Neutrophil (primary cell): ENCODE results near the gene TRNP1.

Experiments
- H3K27ac ChIP-seq: fragments of 200-600 bp; sonication (generic); 2 replicates; pipeline ENCODE4 v1.5.1; 2016; ENCODE audit warnings: mild to moderate bottlenecking, moderate library complexity
- H3K27me3 ChIP-seq: fragments of 200-600 bp; sonication (generic); 2 replicates; pipeline ENCODE4 v1.6.0; 2016; ENCODE audit warnings: mild to moderate bottlenecking
- H3K36me3 ChIP-seq: fragments of 200-600 bp; sonication (generic); 2 replicates; pipeline ENCODE4 v1.5.1; 2017
- H3K4me1 ChIP-seq, 2 experiments: fragments of 200-600 bp in 1 of 2; sonication (generic) in 1 of 2; 1 replicate in 1 of 2; 2 replicates in 1 of 2; pipeline versions ENCODE4 v1.5.1 to v1.6.1; 2013 to 2016; ENCODE audit warnings: low read depth in 1 of 2, low read length in 1 of 2, mild to moderate bottlenecking in 1 of 2, moderate library complexity in 1 of 2; ENCODE audit not compliant: control insufficient read depth in 1 of 2, insufficient read depth in 1 of 2
- H3K4me3 ChIP-seq, 2 experiments: fragments of 200-600 bp in 1 of 2; sonication (generic) in 1 of 2; 1 replicate in 1 of 2; 2 replicates in 1 of 2; pipeline ENCODE4 v1.5.1; 2013 to 2016; ENCODE audit warnings: low read depth in 1 of 2, low read length in 1 of 2, mild to moderate bottlenecking in 1 of 2, moderate library complexity in 1 of 2
- H3K9me3 ChIP-seq: fragments of 200-600 bp; sonication (generic); 2 replicates; pipeline ENCODE4 v1.5.1; 2016
- TF ChIP-seq, protein P1 (sequence below): fragments of 200-600 bp; sonication (generic); IDR thresholded peaks from 2 replicates; pipeline ENCODE4 v1.5.1; 2016; ENCODE audit warnings: antibody characterized with exemption

TRNP1 gene

DNA sequence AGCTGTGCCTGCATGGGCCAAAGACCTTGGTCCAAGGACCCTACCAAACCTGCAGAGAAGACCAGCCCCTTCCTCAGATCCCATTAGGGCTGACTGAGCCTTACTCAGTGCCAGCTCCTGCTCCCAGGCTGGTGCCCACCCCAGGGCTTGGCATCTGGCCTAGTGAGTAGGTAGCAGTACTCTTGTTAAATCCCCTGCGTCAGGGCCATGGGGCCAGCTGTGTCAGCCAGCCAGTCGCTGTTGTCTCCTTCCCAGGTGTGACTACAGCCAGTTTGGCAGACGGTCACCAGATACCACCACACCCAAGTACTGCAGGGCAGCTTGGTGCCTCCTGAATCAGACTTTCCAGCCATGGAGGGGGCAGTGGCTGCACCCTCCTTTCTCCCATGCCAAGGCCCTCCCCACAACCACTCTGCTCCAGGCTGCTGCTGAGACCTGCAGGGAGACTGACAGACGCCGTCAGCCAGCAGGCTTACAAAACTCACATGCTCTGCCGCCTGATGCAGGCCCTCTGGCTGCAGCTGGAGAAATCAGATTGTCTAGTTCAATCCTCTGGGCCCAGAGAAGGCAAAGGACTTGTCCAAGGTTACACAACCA lies 16.2 kb downstream of the TRNP1 start:
- no peaks in the 10 kb centered on the region for H3K36me3 ChIP-seq
- TF ChIP-seq, protein P1, sequence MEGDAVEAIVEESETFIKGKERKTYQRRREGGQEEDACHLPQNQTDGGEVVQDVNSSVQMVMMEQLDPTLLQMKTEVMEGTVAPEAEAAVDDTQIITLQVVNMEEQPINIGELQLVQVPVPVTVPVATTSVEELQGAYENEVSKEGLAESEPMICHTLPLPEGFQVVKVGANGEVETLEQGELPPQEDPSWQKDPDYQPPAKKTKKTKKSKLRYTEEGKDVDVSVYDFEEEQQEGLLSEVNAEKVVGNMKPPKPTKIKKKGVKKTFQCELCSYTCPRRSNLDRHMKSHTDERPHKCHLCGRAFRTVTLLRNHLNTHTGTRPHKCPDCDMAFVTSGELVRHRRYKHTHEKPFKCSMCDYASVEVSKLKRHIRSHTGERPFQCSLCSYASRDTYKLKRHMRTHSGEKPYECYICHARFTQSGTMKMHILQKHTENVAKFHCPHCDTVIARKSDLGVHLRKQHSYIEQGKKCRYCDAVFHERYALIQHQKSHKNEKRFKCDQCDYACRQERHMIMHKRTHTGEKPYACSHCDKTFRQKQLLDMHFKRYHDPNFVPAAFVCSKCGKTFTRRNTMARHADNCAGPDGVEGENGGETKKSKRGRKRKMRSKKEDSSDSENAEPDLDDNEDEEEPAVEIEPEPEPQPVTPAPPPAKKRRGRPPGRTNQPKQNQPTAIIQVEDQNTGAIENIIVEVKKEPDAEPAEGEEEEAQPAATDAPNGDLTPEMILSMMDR: no peak
- no peaks in the 10 kb centered on the region for H3K9me3 ChIP-seq
- H3K4me3 ChIP-seq: no peak overlapping the region
- peaks cover 31% of the 10 kb centered on the region for H3K27me3 ChIP-seq
- peaks cover 13 to 14% of the 10 kb centered on the region in 2 experiments for H3K4me1 ChIP-seq
- H3K27ac ChIP-seq: no peak overlapping the region

DNA sequence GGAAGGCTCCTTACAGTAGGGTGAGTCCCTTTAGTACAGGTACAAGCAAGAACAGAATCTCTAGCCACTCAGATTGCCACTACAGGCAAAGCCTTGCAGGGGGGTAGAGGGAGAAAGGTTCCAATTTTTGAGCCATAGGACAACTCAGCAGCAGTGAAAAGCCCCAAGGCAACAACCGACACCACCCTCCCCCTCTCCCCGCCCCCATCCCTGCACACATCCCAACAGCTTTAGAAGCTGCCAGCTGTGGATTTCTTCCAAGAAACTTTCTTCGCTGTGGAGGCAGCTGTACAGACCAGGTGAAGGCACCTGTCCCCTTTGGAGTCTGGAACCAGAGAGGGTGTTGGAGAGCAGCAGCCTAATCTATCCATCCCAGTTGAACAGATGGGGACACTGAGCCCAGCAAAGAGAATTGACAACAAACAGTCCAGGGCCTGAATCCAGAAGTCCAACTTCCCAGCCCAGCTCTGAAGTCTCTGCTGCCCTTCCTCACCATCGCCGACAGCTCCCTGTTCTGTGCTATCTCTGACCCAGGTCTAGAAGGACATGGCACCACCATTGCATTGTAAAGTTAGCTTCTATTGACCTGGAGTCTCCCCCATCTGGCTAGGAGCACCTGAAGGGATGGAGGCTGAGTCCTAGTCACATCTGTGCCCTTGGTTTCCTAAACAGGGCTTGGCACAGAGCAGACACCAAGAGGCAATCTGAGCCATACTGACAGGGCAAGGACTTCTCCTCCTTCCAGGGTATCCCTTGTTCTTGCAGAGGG lies 16.9 kb downstream of the TRNP1 start:
- H3K9me3 ChIP-seq: no peaks in the 10 kb centered on the region
- H3K4me3 ChIP-seq: no peak overlapping the region
- peaks cover 13 to 21% of the 10 kb centered on the region in 2 experiments for H3K4me1 ChIP-seq
- no peak overlapping the region for H3K27ac ChIP-seq
- TF ChIP-seq, protein P1: no peak
- no peaks in the 10 kb centered on the region for H3K36me3 ChIP-seq
- peaks cover 31% of the 10 kb centered on the region for H3K27me3 ChIP-seq

DNA sequence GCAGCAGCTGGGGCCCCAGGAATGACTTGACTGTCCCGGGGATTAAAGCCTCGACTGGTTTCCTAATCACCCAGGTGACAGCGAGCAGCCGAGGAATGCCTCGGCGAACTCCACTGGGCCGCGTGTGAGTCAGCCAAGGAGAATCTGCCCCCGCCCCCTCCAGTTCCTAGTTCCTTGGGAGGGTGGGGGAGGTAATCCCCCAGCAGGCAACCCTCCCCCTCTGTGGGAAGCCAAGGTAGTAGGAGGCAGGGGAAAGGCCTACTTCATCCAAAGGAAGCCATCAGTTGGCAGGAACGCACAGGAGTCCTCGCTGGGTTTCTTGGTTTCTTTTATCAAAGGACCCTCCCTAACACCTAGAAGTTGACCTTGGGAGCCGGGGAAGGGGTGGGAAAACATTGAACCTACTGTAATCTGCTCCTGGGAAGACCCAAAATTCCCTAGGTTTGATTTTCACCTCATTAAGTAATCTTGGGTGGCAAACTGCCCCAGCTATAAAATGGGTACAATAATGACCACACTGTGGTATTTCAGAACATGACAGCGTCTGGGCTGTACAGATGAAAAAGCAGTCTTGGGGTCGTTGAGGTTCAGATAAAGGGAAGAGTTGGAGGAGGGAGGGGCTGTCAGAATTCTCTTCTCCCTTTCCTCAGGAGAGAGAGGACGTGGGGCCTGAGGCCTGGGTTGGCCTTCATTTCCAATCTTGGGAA lies 17.7 kb downstream of the TRNP1 start:
- no peaks in the 10 kb centered on the region for H3K36me3 ChIP-seq
- H3K27me3 ChIP-seq: peaks cover 31% of the 10 kb centered on the region
- no peak overlapping the region for H3K4me3 ChIP-seq
- TF ChIP-seq, protein P1: no peak
- no peaks in the 10 kb centered on the region for H3K9me3 ChIP-seq
- H3K4me1 ChIP-seq: peaks cover 13 to 21% of the 10 kb centered on the region in 2 experiments
- H3K27ac ChIP-seq: no peak overlapping the region

DNA sequence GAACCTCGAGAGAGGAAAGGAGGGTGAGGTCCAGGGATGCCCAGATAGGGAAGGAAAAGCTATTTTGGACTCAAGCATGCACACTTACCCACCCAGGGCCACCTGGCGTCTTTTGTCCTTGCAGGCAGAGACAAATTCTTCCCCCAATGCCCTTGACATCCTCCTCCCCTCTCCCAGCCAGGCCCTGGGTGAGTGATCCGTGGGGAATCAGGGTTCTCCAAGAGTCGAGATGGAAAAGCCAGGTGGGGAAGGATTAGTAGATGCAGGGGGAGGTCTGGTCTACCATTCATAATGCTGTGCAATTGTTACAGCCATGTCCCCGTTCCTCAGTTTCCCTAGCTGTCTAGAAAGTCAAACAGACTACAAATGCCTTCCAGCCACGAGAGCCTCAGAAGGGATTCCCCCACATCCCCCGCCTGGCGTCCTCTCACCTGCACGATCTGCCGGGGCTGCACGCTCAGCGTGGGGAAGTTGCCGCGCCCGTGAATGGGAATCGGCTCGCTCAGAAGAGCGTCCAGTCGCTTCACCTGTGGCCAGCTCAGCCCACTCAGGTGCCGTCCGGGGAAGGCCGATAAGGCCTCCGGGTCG lies 18.6 kb downstream of the TRNP1 start:
- Histone ChIP-seq H3K27me3 (peaks cover 31% of the 10 kb centered on the region), H3K4me3 (peak overlapping the region; percentile 56 to 67), H3K9me3 (no peaks in the 10 kb centered on the region), H3K4me1 (peaks cover 13 to 21% of the 10 kb centered on the region in 2 experiments), H3K36me3 (no peaks in the 10 kb centered on the region), H3K27ac (peak overlapping the region; percentile 55)
- TF ChIP-seq, protein P1: no peak

DNA sequence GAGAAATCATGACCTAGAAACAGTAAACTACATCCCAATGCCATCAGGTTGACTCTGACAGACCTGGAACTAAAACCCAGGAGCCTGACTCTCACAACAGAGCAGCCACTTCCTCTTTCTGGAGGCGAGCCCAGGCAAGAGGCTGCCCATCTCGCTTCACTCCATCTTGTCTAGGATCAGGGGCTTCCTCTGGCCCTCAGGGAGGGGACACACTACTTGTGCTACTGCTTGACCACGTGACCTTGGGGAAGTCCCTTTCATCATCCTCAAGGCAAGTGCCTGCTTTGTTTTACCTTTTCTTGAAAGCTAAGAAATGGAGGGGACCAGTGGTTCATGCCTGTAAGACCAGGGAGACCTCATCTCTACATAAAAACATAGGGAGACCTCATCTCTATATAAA lies 21.8 kb downstream of the TRNP1 start:
- Histone ChIP-seq H3K27me3 (peaks cover 24% of the 10 kb centered on the region), H3K4me1 (peaks cover 13 to 21% of the 10 kb centered on the region in 2 experiments), H3K27ac (peak overlapping the region; percentile 55), H3K9me3 (no peaks in the 10 kb centered on the region), H3K36me3 (no peaks in the 10 kb centered on the region), H3K4me3 (no peak overlapping the region)
- TF ChIP-seq, protein P1: no peak
